Endothelial cell (in vitro differentiated cells): ENCODE data around the gene KCNIP1. TPM values are rescaled to one million over a fixed set of nuclear protein-coding genes. Genes with fewer than 3 reads are reported as not detected.

Experiments used
- DNase-seq: peaks from one replicate; pipeline ENCODE4 v3.0.0; 2021; ENCODE audit warnings: low spot score
- H3K27ac Mint-ChIP-seq: one replicate; pipeline ENCODE4 v1.8.0; 2021; ENCODE audit warnings: mixed read lengths, inconsistent platforms; ENCODE audit not compliant: unreplicated experiment
- H3K27me3 Mint-ChIP-seq: one replicate; pipeline ENCODE4 v1.8.0; 2021; ENCODE audit warnings: mild to moderate bottlenecking, moderate library complexity, mixed read lengths, inconsistent platforms; ENCODE audit not compliant: unreplicated experiment
- H3K36me3 Mint-ChIP-seq: one replicate; pipeline ENCODE4 v1.8.0; 2021; ENCODE audit warnings: mild to moderate bottlenecking, low read depth, mixed read lengths, inconsistent platforms; ENCODE audit not compliant: unreplicated experiment
- H3K4me1 Mint-ChIP-seq: one replicate; pipeline ENCODE4 v1.8.0; 2021; ENCODE audit warnings: mild to moderate bottlenecking, mixed read lengths, inconsistent platforms; ENCODE audit not compliant: unreplicated experiment
- H3K4me3 Mint-ChIP-seq: one replicate; pipeline ENCODE4 v1.8.0; 2021; ENCODE audit warnings: mild to moderate bottlenecking, mixed read lengths, inconsistent platforms; ENCODE audit not compliant: unreplicated experiment
- H3K9me3 Mint-ChIP-seq: one replicate; pipeline ENCODE4 v1.8.0; 2021; ENCODE audit warnings: mixed read lengths, inconsistent platforms; ENCODE audit not compliant: unreplicated experiment
- total RNA-seq: library from RNA; stranded (reverse); fragmentation: NEBNext Ultra II Directional; extraction: Animal tissue kit (Norgen Biotek cat#: 25700); gene quantifications from one replicate; pipeline ENCODE4 v1.2.1, GENCODE V29; 2021; ENCODE audit not compliant: unreplicated experiment
- TF ChIP-seq, protein P1 (sequence below): fragments of 200-600 bp; sonication (generic); IDR thresholded peaks from one replicate; pipeline ENCODE4 v1.5.0; 2021; ENCODE audit warnings: antibody characterized with exemption; ENCODE audit not compliant: unreplicated experiment

The KCNIP1 gene
- total RNA-seq, 1 donor from 2014 or later: 6.1 TPM

DNA sequence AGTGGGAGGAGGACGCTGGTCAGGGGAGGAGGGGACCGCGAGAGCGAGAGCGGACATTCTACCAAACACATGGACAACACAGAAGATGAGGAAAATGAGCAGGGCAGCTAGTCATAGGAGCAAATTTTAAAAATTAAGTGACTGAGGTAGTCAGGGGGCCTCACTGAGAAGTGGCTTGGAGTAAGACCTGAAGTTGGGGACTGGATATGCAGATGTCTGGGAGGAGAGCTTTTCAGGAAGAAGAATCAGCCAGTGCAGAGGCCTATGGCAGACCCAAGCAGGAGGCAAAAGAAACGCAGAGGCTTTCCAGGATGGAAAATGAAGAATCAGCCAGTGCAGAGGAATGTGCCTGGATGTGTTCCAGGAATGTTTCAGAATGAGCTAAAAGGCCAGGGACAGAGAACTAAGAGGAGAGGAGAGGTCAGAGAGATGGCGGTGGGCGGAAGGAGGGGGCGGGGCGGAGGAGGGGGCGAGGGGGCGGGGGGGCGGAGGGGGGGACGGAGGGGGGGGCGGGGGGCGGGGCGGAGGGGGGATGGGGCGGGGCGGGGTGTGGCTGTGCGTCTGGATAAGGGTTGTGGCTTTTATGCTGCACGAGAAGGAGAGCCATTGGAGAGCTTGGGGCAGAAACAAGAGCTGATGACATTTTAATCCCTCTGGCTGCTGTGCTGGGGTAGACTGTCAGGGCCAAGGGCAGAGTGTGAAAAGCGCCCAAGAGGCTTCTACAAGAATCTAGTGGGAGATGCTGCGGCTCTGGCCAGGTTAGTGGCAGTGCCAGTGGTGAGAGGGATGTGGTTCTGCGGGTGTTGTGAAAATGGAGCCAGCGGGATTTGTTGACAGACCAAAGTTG, 129.6 kb downstream of the KCNIP1 start:
- TF ChIP-seq, protein P1, sequence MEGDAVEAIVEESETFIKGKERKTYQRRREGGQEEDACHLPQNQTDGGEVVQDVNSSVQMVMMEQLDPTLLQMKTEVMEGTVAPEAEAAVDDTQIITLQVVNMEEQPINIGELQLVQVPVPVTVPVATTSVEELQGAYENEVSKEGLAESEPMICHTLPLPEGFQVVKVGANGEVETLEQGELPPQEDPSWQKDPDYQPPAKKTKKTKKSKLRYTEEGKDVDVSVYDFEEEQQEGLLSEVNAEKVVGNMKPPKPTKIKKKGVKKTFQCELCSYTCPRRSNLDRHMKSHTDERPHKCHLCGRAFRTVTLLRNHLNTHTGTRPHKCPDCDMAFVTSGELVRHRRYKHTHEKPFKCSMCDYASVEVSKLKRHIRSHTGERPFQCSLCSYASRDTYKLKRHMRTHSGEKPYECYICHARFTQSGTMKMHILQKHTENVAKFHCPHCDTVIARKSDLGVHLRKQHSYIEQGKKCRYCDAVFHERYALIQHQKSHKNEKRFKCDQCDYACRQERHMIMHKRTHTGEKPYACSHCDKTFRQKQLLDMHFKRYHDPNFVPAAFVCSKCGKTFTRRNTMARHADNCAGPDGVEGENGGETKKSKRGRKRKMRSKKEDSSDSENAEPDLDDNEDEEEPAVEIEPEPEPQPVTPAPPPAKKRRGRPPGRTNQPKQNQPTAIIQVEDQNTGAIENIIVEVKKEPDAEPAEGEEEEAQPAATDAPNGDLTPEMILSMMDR: peak; percentile 40

DNA sequence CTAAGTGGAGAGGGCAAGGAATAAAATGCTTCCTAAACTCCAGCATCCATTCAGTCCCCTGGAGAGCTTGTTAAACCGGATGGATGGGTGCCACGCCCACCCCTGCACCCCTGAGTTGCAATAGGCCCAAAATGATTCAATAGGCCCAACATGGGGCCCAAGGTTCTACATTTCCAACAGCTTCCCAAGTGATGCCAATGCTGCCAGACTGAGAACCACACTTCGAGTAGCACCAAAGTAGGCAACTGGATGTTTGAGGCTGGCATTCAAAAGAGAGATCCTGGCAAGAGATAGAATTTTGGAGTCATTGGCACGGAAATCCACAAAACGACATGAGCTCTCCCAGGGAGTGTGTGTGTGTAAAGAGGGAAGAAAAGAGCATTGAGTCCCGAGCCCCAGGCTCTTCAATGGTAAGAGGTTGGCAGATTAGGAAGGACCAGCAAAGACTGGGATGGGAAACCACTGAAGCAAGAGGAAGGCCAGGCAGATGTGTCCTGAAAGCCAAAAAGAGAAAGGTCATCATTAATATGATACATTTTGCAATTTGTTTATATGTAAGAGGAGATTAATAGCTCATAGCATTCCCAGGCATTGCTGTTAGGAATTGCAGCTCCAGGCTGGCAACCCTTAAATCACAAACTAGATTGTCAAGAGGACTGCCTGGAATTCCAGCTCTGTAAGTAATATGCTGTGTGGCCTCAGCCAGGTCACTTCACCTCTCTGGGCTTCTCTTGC, 130.6 kb downstream of the KCNIP1 start:
- Mint-ChIP-seq H3K9me3 (no peaks in the 10 kb centered on the region), H3K27ac (no peak overlapping the region), H3K4me1 (peaks cover 35% of the 10 kb centered on the region), H3K27me3 (peaks cover 13% of the 10 kb centered on the region), H3K4me3 (no peak overlapping the region), H3K36me3 (no peaks in the 10 kb centered on the region)
- no peak for DNase-seq
- TF ChIP-seq, protein P1: no peak

More for the DNA sequence above, 129.6 kb downstream of the KCNIP1 start:
- Mint-ChIP-seq H3K36me3 (no peaks in the 10 kb centered on the region), H3K27ac (peak overlapping the region; percentile 88), H3K4me3 (peak overlapping the region; percentile 88), H3K27me3 (peaks cover 13% of the 10 kb centered on the region), H3K9me3 (no peaks in the 10 kb centered on the region), H3K4me1 (peaks cover 32% of the 10 kb centered on the region)
- peak; percentile 36 for DNase-seq

DNA sequence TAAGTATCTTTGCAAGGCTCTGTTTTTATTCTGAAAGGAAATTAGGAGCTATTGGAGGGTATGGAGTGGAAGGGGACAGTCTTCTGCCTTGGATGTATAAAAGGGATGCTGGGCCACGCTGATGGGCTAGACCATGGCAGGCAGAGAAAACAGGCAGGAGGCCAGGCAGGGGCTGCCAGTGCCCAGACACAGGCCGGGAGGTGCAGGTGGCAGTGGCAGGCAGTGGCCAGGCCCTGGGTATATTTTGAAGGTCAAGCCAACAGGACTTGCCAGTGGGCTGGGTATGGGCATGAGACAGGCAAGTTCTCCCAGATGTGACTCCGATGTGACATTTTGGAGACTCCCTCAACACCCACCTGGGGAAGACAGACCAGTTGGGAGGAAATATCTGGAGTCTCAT, 131.9 kb downstream of the KCNIP1 start:
- TF ChIP-seq, protein P1: no peak
- DNase-seq: no peak
- H3K27me3 Mint-ChIP-seq: peaks cover 10% of the 10 kb centered on the region
- H3K4me3 Mint-ChIP-seq: no peak overlapping the region
- no peaks in the 10 kb centered on the region for H3K9me3 Mint-ChIP-seq
- H3K27ac Mint-ChIP-seq: no peak overlapping the region
- no peaks in the 10 kb centered on the region for H3K36me3 Mint-ChIP-seq
- peaks cover 30% of the 10 kb centered on the region for H3K4me1 Mint-ChIP-seq

DNA sequence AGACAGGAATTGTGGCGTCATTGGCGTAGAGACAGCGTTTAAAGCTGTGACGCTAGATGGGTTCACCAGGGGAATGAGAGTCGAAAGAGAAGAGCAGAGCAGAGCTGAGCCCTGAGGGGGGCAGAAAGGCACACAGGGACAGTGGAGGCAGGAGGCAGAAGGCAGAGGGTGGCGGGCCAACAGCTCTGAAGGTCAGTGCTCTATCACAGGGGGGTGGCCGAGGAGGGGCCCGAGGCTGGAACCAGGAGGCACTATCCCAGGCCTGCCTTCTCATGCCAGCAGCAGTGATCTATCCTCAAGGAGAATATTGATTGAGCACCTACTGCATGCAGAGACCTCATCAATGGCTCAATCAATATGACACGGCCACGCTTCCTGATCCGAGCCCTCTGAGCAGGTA, 132.4 kb downstream of the KCNIP1 start:
- no peak overlapping the region for H3K4me3 Mint-ChIP-seq
- H3K27ac Mint-ChIP-seq: no peak overlapping the region
- H3K27me3 Mint-ChIP-seq: peaks cover 10% of the 10 kb centered on the region
- TF ChIP-seq, protein P1: no peak
- H3K4me1 Mint-ChIP-seq: peaks cover 28% of the 10 kb centered on the region
- H3K9me3 Mint-ChIP-seq: no peaks in the 10 kb centered on the region
- no peaks in the 10 kb centered on the region for H3K36me3 Mint-ChIP-seq
- no peak for DNase-seq
